Lung (tissue), 12 donors: ENCODE data around the gene ABCG4. TPM values are rescaled to one million over a fixed set of nuclear protein-coding genes. Genes with fewer than 3 reads are reported as not detected.
"Not testable (repeated sequence)": the region's sequence is repeated elsewhere in the genome, so short reads cannot be mapped to it uniquely, and the experiment has no call there.

Experiments
- ATAC-seq: fragments of 200-7000 bp; cut with Tn5 transposase; one replicate; pipeline ENCODE4 v1.9.1; 2020; ENCODE audit warnings: moderate number of reproducible peaks; ENCODE audit not compliant: insufficient read depth, low FRiP score
- DNase-seq, 3 donors: peaks; one replicate each; pipeline ENCODE4 v3.0.0-alpha.2; 2013 to 2017
- H3K27ac ChIP-seq, 2 donors: one replicate each; pipeline ENCODE4 v1.5.1; 2013; ENCODE audit warnings: mild to moderate bottlenecking in 2 of 2, moderate library complexity in 2 of 2, control low read depth in 1 of 2, inconsistent platforms in 1 of 2, low read depth in 1 of 2, low read length in 1 of 2
- H3K27me3 ChIP-seq, 3 donors: one replicate each; pipeline ENCODE4 v1.5.1; 2013; ENCODE audit warnings: low read length in 2 of 3; ENCODE audit not compliant: control insufficient read depth in 3 of 3, insufficient read depth in 3 of 3
- H3K36me3 ChIP-seq, 4 donors: one replicate each; pipeline ENCODE4 v1.5.1; 2013; ENCODE audit warnings: low read length in 4 of 4, mild to moderate bottlenecking in 1 of 4, moderate library complexity in 1 of 4; ENCODE audit not compliant: control insufficient read depth in 4 of 4, insufficient read depth in 4 of 4
- H3K4me1 ChIP-seq, 5 donors: one replicate each; pipeline ENCODE4 v1.5.1; 2013; ENCODE audit warnings: low read length in 5 of 5, mild to moderate bottlenecking in 2 of 5, moderate library complexity in 1 of 5; ENCODE audit not compliant: control insufficient read depth in 5 of 5, insufficient read depth in 5 of 5
- H3K4me3 ChIP-seq: one replicate; pipeline ENCODE4 v1.5.1; 2013; ENCODE audit warnings: mild to moderate bottlenecking, control low read depth, moderate library complexity
- H3K9ac ChIP-seq, 2 donors: one replicate each; pipeline ENCODE4 v1.5.1; 2013; ENCODE audit warnings: low read length in 2 of 2, control low read depth in 1 of 2; ENCODE audit not compliant: insufficient read depth in 1 of 2
- H3K9me3 ChIP-seq, 4 donors: one replicate each; pipeline ENCODE4 v1.5.1; 2013; ENCODE audit warnings: low read length in 3 of 4, mild to moderate bottlenecking in 1 of 4, moderate library complexity in 1 of 4; ENCODE audit not compliant: control insufficient read depth in 4 of 4, insufficient read depth in 3 of 4
- CTCF ChIP-seq: IDR thresholded peaks from 2 replicates; pipeline ENCODE4 v1.5.1; 2012; ENCODE audit warnings: mild to moderate bottlenecking; ENCODE audit errors: control extremely low read depth, extremely low read depth
- WGBS, 2 donors: extraction: QIAGEN DNeasy Blood & Tissue Kit; methylation state at CpG; one replicate each; pipeline ENCODE4 v1.1.7; 2013; 5-methylcytosine and 5-hydroxymethylcytosine counted together
- polyA plus RNA-seq, 2 donors: library from polyadenylated mRNA; stranded (reverse); fragments of 200-250 nt; gene quantifications; one replicate each; pipeline ENCODE4 v1.2.1, GENCODE V29; 2013
- total RNA-seq, 2 donors: library from RNA; depleted of rRNA in 1 of 2; stranded (reverse); fragments of >200 nt in 1 of 2; gene quantifications; one replicate each; pipeline ENCODE4 v1.2.1, GENCODE V29; 2014 to 2021
- donor health status: control.
- donor health status: control.
- donor health status: Bipolar disorder and iron deficiency.
- donor health status: healthy.
- donor health status: DM: yes; HTN: yes; CAD: no.

Gene ABCG4
- total and polyA plus RNA-seq, 4 donors = 0.03 to 0.28 (median 0.10) TPM; not detected in 1

DNA sequence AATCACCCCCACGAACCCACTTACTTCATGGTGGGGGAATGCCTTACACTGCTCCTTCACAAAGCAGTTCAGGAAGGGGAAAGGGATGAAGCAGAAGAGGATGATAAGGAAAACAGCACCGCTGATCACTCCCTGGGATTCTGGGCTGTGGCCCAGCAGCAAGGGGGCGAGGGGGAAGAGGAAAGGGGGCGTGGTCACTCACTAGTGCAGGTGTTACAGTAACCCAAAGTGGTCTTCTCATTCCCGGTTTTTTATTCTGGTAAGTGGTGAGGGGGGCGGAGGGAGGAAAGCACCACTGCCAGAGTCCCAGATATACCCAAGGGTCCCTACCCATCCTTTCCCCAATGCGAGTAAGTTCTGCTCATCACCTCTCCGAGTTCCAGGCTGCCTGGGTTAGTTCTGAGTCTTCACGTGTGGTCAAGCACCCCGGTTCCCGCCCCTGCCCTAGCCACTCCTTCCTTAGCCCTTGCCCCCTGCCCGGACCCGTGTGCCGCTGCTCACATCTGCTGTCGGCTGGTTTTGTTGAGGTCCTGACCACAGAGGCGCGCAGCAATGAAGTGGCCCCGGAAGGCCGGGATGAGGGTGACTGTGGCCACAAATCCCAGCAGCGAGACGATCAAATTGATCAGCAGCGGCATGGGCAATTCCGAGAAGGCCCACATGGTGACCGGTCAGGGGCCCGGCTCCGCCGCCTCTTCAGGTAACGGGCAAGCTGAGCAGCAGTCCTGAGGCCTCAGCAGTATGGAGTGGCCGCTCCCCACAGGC, 47.7 kb upstream of the ABCG4 start:
- Histone ChIP-seq H3K4me3 (peak overlapping the region; percentile 73), H3K4me1 (peaks cover 4 to 22% (median 10%) of the 10 kb centered on the region in 5 donors), H3K27me3 (no peaks in the 10 kb centered on the region), H3K9ac (peak overlapping the region; percentile 74 to 85), H3K36me3 (peaks cover 5 to 25% (median 16%) of the 10 kb centered on the region in 4 donors), H3K9me3 (peaks cover 0 to 2% (median 0%) of the 10 kb centered on the region in 4 donors), H3K27ac (peak overlapping the region; percentile 77 to 92)
- no peak for TF ChIP-seq CTCF
- WGBS, 2 donors = 1% methylated on average over 29 of the region's 29 CpGs
- ATAC-seq (peak; percentile 24), DNase-seq (peak in 1 of 3 donors; percentile 33)

DNA sequence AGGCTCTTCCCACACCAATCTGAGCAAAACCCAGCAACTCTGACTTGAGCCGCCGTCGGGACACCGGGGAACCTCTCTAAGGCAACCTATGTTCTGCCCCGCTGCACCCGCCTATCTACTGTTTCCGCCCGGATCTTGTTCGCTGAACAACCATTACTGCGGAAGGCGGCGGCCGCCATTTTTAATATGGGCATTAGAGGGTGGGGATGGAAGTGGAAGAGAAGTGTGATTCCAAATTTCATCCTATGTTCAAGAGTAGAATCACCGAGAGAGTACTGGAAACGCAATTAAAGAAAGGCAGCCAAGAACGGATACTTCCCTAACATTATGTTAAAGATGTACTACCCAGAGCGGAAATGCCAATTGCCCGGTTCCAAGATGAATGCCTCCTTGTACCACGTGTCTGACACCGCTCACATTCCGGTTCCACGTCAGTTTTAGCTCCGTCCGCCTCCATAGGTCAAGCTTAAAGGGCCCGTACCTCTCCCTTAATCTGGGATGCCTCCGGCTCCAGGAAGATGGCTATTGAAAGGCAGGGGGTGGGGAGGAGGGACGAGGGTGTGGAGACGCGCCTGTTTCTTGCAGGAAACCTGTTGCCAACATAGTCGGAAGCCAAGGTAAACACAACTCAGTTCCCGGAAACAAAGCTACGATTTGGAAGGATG, 47.0 kb upstream of the ABCG4 start, which contains the start of gene DPAGT1:
Gene DPAGT1, minus strand, starts transcription at position 95 of the 665 bp plus-strand sequence. CDS start 198 bp downstream, outside the sequence.
- Histone ChIP-seq H3K27ac (peak within 1 kb of the TSS; percentile 77 to 92), H3K9ac (peak within 1 kb of the TSS; percentile 74 to 85), H3K4me3 (peak within 1 kb of the TSS; percentile 73), H3K9me3 (peaks cover 0 to 2% (median 0%) of the 10 kb centered on the region in 4 donors), H3K36me3 (peaks cover 5 to 19% (median 13%) of the 10 kb centered on the region in 4 donors), H3K27me3 (no peaks in the 10 kb centered on the region), H3K4me1 (peaks cover 4 to 29% (median 16%) of the 10 kb centered on the region in 5 donors)
- TF ChIP-seq CTCF = no peak
- WGBS, 2 donors = 0% methylated on average over 32 of the region's 32 CpGs
- DNase-seq (peak; percentile 93 to 98 (median 98)), ATAC-seq (peak; percentile 90)

- peaks cover 4 to 35% (median 18%) of the 10 kb centered on the region in 5 donors for H3K4me1 ChIP-seq
- peak overlapping the region; percentile 71 to 92 for H3K27ac ChIP-seq
- DNase-seq, H3K4me3 ChIP-seq, H3K9me3 ChIP-seq, H3K27me3 ChIP-seq, H3K9ac ChIP-seq, H3K36me3 ChIP-seq, ATAC-seq: not testable (repeated sequence)
- 84 to 89% methylated on average over 18 of the region's 18 CpGs for WGBS, 2 donors
These were observed 45.6 kb upstream of the ABCG4 start for GRCh38 chr11:119103161-119103664.

DNA sequence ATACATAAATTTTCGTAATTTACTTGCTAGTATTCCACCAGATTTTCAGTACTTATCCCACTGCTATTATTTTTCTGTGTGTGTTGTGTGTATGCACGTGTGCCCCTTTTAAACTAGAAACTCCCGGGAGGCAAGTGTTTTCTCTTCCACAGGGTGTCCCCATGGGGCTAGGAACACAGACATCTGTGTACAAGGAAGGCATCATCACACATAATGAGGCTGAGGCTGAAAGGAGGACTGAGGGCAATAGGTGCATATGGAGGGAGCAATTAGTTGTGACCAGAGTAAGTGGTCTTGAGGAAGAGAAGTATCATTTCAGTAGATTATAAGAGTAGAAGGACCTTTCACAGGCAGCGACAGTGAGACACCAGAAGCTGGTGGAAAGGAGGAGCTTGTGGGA, 45.1 kb upstream of the ABCG4 start:
- Histone ChIP-seq H3K4me1 (peaks cover 4 to 40% (median 23%) of the 10 kb centered on the region in 5 donors), H3K27me3 (no peaks in the 10 kb centered on the region), H3K27ac (no peak overlapping the region), H3K36me3 (peaks cover 0 to 2% (median 0%) of the 10 kb centered on the region in 4 donors), H3K9me3 (peaks cover 0 to 2% (median 0%) of the 10 kb centered on the region in 4 donors), H3K4me3 (no peak overlapping the region), H3K9ac (no peak overlapping the region)
- 68 to 69% methylated on average over 4 of the region's 4 CpGs for WGBS, 2 donors
- no peak for ATAC-seq
- no peak for TF ChIP-seq CTCF
- no peak for DNase-seq
